Spleen (tissue), 11 donors: ENCODE data around the gene ROR1. TPM values are rescaled to one million over a fixed set of nuclear protein-coding genes. Genes with fewer than 3 reads are reported as not detected.

ENCODE experiments used
- DNase-seq: peaks from one replicate; pipeline ENCODE4 v3.0.0-alpha.2; 2020
- H3K27ac ChIP-seq, 8 donors: fragments of 200-600 bp; sonication (generic) in 7 of 8; 1 replicate in 4 of 8; 2 replicates in 4 of 8; pipeline versions ENCODE4 v1.5.0 to v1.8.0; 2016 to 2021; ENCODE audit warnings: inconsistent platforms in 4 of 8, mild to moderate bottlenecking in 4 of 8, moderate library complexity in 1 of 8
- H3K27me3 ChIP-seq, 7 donors: fragments of 200-600 bp; sonication (generic) in 6 of 7; replicated peaks in 1 of 7; 1 replicate in 4 of 7; 2 replicates in 3 of 7; pipeline versions ENCODE4 v1.5.0 to v1.8.0; 2016 to 2021; ENCODE audit warnings: inconsistent platforms in 3 of 7, mild to moderate bottlenecking in 1 of 7
- H3K36me3 ChIP-seq, 6 donors: fragments of 200-600 bp; sonication (generic) in 5 of 6; 1 replicate in 4 of 6; 2 replicates in 2 of 6; pipeline versions ENCODE4 v1.5.0 to v1.8.0; 2016 to 2021; ENCODE audit warnings: inconsistent platforms in 2 of 6
- H3K4me1 ChIP-seq, 6 donors: fragments of 200-600 bp; sonication (generic) in 5 of 6; 1 replicate in 3 of 6; 2 replicates in 3 of 6; pipeline versions ENCODE4 v1.5.0 to v1.8.0; 2016 to 2021; ENCODE audit warnings: inconsistent platforms in 3 of 6
- H3K4me3 ChIP-seq, 8 donors: fragments of 200-600 bp; sonication (generic) in 7 of 8; 1 replicate in 4 of 8; 2 replicates in 4 of 8; pipeline versions ENCODE4 v1.5.0 to v1.8.0; 2016 to 2021; ENCODE audit warnings: inconsistent platforms in 4 of 8, mild to moderate bottlenecking in 4 of 8, moderate library complexity in 2 of 8
- H3K9me3 ChIP-seq, 8 donors: fragments of 200-600 bp; sonication (generic) in 7 of 8; 1 replicate in 4 of 8; 2 replicates in 4 of 8; pipeline versions ENCODE4 v1.5.0 to v1.8.0; 2016 to 2021; ENCODE audit warnings: inconsistent platforms in 4 of 8
- CTCF ChIP-seq, 11 experiments: fragments of 200-600 bp in 7 of 11; fragments of 450-650 bp in 4 of 11; sonication (generic) in 4 of 11; IDR thresholded peaks in 8 of 11; conservative IDR thresholded peaks in 3 of 11; 1 replicate in 7 of 11; 2 replicates in 4 of 11; pipeline versions ENCODE4 v1.4.0 to v1.8.0; 2016 to 2021; ENCODE audit warnings: antibody characterized with exemption in 11 of 11, inconsistent platforms in 4 of 11, mild to moderate bottlenecking in 1 of 11
- POLR2A ChIP-seq, 3 donors: fragments of 450-650 bp; IDR thresholded peaks; one replicate each; pipeline ENCODE4 v1.5.1; 2017; ENCODE audit warnings: antibody characterized with exemption in 3 of 3, mild to moderate bottlenecking in 1 of 3
- POLR2AphosphoS5 ChIP-seq, 3 donors: sonication (generic); formaldehyde crosslinking; IDR thresholded peaks; one replicate each; pipeline ENCODE4 v1.5.1; 2017; ENCODE audit warnings: antibody characterized with exemption in 3 of 3
- WGBS, 5 donors: extraction: QIAGEN DNeasy Blood & Tissue Kit in 3 of 5; methylation state at CpG; one replicate each; pipeline versions ENCODE4 v1.1.5 to v1.1.7; 2013 to 2018; 5-methylcytosine and 5-hydroxymethylcytosine counted together
- intact Hi-C: fragments of 100-400 bp; cut with DNase I; formaldehyde crosslinking; loops from one replicate; pipeline ENCODE4 v1.15.0; 2023; ENCODE audit warnings: low total_unique reads
- polyA plus RNA-seq, 3 donors: library from polyadenylated mRNA; stranded (reverse); fragments of 200-250 nt; gene quantifications; one replicate each; pipeline ENCODE4 v1.2.1, GENCODE V29; 2013
- total RNA-seq, 7 donors: library from RNA; depleted of rRNA in 3 of 7; stranded (reverse); fragments of >200 nt in 3 of 7; fragmentation: NEBNext Ultra II Directional in 4 of 7; extraction: Animal tissue kit (Norgen Biotek cat#: 25700) in 4 of 7; gene quantifications; one replicate each; pipeline versions ENCODE4 v1.1.0 to v1.2.1, GENCODE V29; 2016 to 2021
- donor health status: healthy with polysubstance abuse.
- donor health status: DM: no; HTN: no; CAD: no; lungs with moderate emphysema.
- donor health status: DM: no; HTN: no; CAD: no.
- donor health status: Bipolar disorder and iron deficiency.
- donor health status: healthy.
- donor health status: DM: no; HTN: no; CAD: no.
- donor health status: DM: yes; HTN: yes; CAD: no.

ROR1 gene
- total and polyA plus RNA-seq, 10 donors = 0.43 to 12.3 (median 6.4) TPM

- Histone ChIP-seq H3K27me3 (no peaks in the 10 kb centered on the region), H3K9me3 (no peaks in the 10 kb centered on the region), H3K36me3 (no peaks in the 10 kb centered on the region), H3K4me3 (no peak overlapping the region), H3K4me1 (peaks cover 0 to 16% (median 5%) of the 10 kb centered on the region in 6 donors), H3K27ac (no peak overlapping the region)
- no peak for DNase-seq
- intact Hi-C loops = no loop called here
- 89 to 100% (median 98%) methylated on average over 1 of the region's 1 CpG for WGBS, 5 donors
- TF ChIP-seq POLR2AphosphoS5 (IDR thresholded peaks at IDR 0.05) = no peak
- TF ChIP-seq CTCF (IDR thresholded peaks at IDR 0.05 in 8 of 11, conservative IDR thresholded peaks at IDR 0.05 in 3 of 11) = no peak
- no peak for TF ChIP-seq POLR2A (IDR thresholded peaks at IDR 0.05)
Observed at GRCh38 chr1:63880958-63881576, 107.2 kb downstream of the ROR1 start.

- Histone ChIP-seq H3K27me3 (no peaks in the 10 kb centered on the region), H3K36me3 (no peaks in the 10 kb centered on the region), H3K4me1 (peaks cover 0 to 12% (median 5%) of the 10 kb centered on the region in 6 donors), H3K27ac (no peak overlapping the region), H3K9me3 (no peaks in the 10 kb centered on the region), H3K4me3 (no peak overlapping the region)
- intact Hi-C loops = no loop called here
- 87 to 95% (median 88%) methylated on average over 4 of the region's 4 CpGs for WGBS, 5 donors
- DNase-seq = no peak
- no peak for TF ChIP-seq POLR2A (IDR thresholded peaks at IDR 0.05)
- no peak for TF ChIP-seq POLR2AphosphoS5 (IDR thresholded peaks at IDR 0.05)
- TF ChIP-seq CTCF (IDR thresholded peaks at IDR 0.05 in 8 of 11, conservative IDR thresholded peaks at IDR 0.05 in 3 of 11) = no peak
Observed at GRCh38 chr1:63882048-63882704, 108.4 kb downstream of the ROR1 start.

GRCh38 chr1:63883494-63884235 lies 109.8 kb downstream of the ROR1 start:
- WGBS, 5 donors = 71 to 88% (median 79%) methylated on average over 6 of the region's 6 CpGs
- Histone ChIP-seq H3K4me1 (peaks cover 0 to 11% (median 4%) of the 10 kb centered on the region in 6 donors), H3K27ac (peak overlapping the region in 5 of 8 donors; percentile 26 to 56 (median 48)), H3K27me3 (no peaks in the 10 kb centered on the region), H3K36me3 (no peaks in the 10 kb centered on the region), H3K4me3 (no peak overlapping the region), H3K9me3 (no peaks in the 10 kb centered on the region)
- intact Hi-C loops = no loop called here
- TF ChIP-seq POLR2A (IDR thresholded peaks at IDR 0.05) = no peak
- TF ChIP-seq POLR2AphosphoS5 (IDR thresholded peaks at IDR 0.05) = no peak
- no peak for TF ChIP-seq CTCF (IDR thresholded peaks at IDR 0.05 in 8 of 11, conservative IDR thresholded peaks at IDR 0.05 in 3 of 11)
- DNase-seq = no peak

- H3K27ac ChIP-seq = peak overlapping the region in 2 of 8 donors; percentile 29 to 56
- no peaks in the 10 kb centered on the region for H3K27me3 ChIP-seq
- no peak overlapping the region for H3K4me3 ChIP-seq
- no peaks in the 10 kb centered on the region for H3K9me3 ChIP-seq
- intact Hi-C loops = no loop called here
- no peak for DNase-seq
- TF ChIP-seq POLR2A (IDR thresholded peaks at IDR 0.05) = no peak
- no peak for TF ChIP-seq CTCF (IDR thresholded peaks at IDR 0.05 in 8 of 11, conservative IDR thresholded peaks at IDR 0.05 in 3 of 11)
- no peak for TF ChIP-seq POLR2AphosphoS5 (IDR thresholded peaks at IDR 0.05)
- peaks cover 0 to 11% (median 5%) of the 10 kb centered on the region in 6 donors for H3K4me1 ChIP-seq
- WGBS, 5 donors = 54 to 72% (median 64%) methylated on average over 2 of the region's 2 CpGs
- H3K36me3 ChIP-seq = no peaks in the 10 kb centered on the region
Observed at GRCh38 chr1:63884486-63884885, 110.7 kb downstream of the ROR1 start.
